ENCODE measurements around the gene PTPRF. TPM values are rescaled to one million over a fixed set of nuclear protein-coding genes. Genes with fewer than 3 reads are reported as not detected.

Gene PTPRF
- total RNA-seq, 1 experiment from 2014 or later = 110 TPM

GRCh38 chr1:43512133-43512532 is 18.6 kb upstream of the PTPRF start:
- Histone ChIP-seq H3K9me3 (ENCODE audit: low read depth, low read length, poor library complexity, severe bottlenecking) (no peaks in the 10 kb centered on the region), H3K27me3 (replicated peaks; ENCODE audit: insufficient read depth, low read depth, low read length, poor library complexity) (no peaks in the 10 kb centered on the region), H3K4me3 (ENCODE audit: low read depth, low read length, poor library complexity, severe bottlenecking) (no peak overlapping the region), H3K4me1 (ENCODE audit: insufficient read depth, low read length, poor library complexity, severe bottlenecking) (no peaks in the 10 kb centered on the region), H3K27ac (ENCODE audit: low read depth, low read length, poor library complexity, severe bottlenecking) (no peak overlapping the region), H3K36me3 (ENCODE audit: insufficient read depth, low read length, poor library complexity, severe bottlenecking) (no peaks in the 10 kb centered on the region)
- DNase-seq (ENCODE audit: low spot score) = no peak
- no TSS peak for BruUV-seq (replicated peaks)
- ChIA-PET POLR2A (ENCODE audit: low non-redundant PET) (no interaction called here), CTCF (no interaction called here)
- intact Hi-C loops (cut with micrococcal nuclease; ENCODE audit: unreplicated experiment) = no loop called here
- no peak for TF ChIP-seq EZH2 (IDR thresholded peaks at IDR 0.05; ENCODE audit: borderline replicate concordance, low read depth, low read length, poor library complexity, severe bottlenecking)
- no peak for TF ChIP-seq CTCF (conservative IDR thresholded peaks at IDR 0.05; ENCODE audit: low read depth, low read length)

- TF ChIP-seq CTCF (conservative IDR thresholded peaks at IDR 0.05; ENCODE audit: low read depth, low read length) (no peak), EZH2 (IDR thresholded peaks at IDR 0.05; ENCODE audit: borderline replicate concordance, low read depth, low read length, poor library complexity, severe bottlenecking) (no peak)
- intact Hi-C loops (cut with micrococcal nuclease; ENCODE audit: unreplicated experiment) = no loop called here
- H3K36me3 ChIP-seq (ENCODE audit: insufficient read depth, low read length, poor library complexity, severe bottlenecking) = no peaks in the 10 kb centered on the region
- POLR2A ChIA-PET (ENCODE audit: low non-redundant PET) = no interaction called here
- BruUV-seq (replicated peaks) = no TSS peak
- H3K9me3 ChIP-seq (ENCODE audit: low read depth, low read length, poor library complexity, severe bottlenecking) = no peaks in the 10 kb centered on the region
- CTCF ChIA-PET = no interaction called here
- H3K27ac ChIP-seq (ENCODE audit: low read depth, low read length, poor library complexity, severe bottlenecking) = no peak overlapping the region
- DNase-seq (ENCODE audit: low spot score) = no peak
- H3K27me3 ChIP-seq (replicated peaks; ENCODE audit: insufficient read depth, low read depth, low read length, poor library complexity) = no peaks in the 10 kb centered on the region
- no peaks in the 10 kb centered on the region for H3K4me1 ChIP-seq (ENCODE audit: insufficient read depth, low read length, poor library complexity, severe bottlenecking)
- H3K4me3 ChIP-seq (ENCODE audit: low read depth, low read length, poor library complexity, severe bottlenecking) = no peak overlapping the region
Measured at GRCh38 chr1:43512681-43513080, 18.0 kb upstream of the PTPRF start.

GRCh38 chr1:43513471-43514173 is 17.1 kb upstream of the PTPRF start:
- Histone ChIP-seq H3K4me1 (ENCODE audit: insufficient read depth, low read length, poor library complexity, severe bottlenecking) (no peaks in the 10 kb centered on the region), H3K27me3 (replicated peaks; ENCODE audit: insufficient read depth, low read depth, low read length, poor library complexity) (no peaks in the 10 kb centered on the region), H3K9me3 (ENCODE audit: low read depth, low read length, poor library complexity, severe bottlenecking) (no peaks in the 10 kb centered on the region), H3K27ac (ENCODE audit: low read depth, low read length, poor library complexity, severe bottlenecking) (no peak overlapping the region), H3K4me3 (ENCODE audit: low read depth, low read length, poor library complexity, severe bottlenecking) (no peak overlapping the region), H3K36me3 (ENCODE audit: insufficient read depth, low read length, poor library complexity, severe bottlenecking) (no peaks in the 10 kb centered on the region)
- TF ChIP-seq CTCF (conservative IDR thresholded peaks at IDR 0.05; ENCODE audit: low read depth, low read length) (no peak), EZH2 (IDR thresholded peaks at IDR 0.05; ENCODE audit: borderline replicate concordance, low read depth, low read length, poor library complexity, severe bottlenecking) (no peak)
- BruUV-seq (replicated peaks) = no TSS peak
- POLR2A ChIA-PET (ENCODE audit: low non-redundant PET) = interaction anchor here (0.6 kb wide), 1 partner anchor 157 kb away, joined by 15 read pairs; no protein-coding TSS in a partner anchor
- intact Hi-C loops (cut with micrococcal nuclease; ENCODE audit: unreplicated experiment) = no loop called here
- CTCF ChIA-PET = no interaction called here
- DNase-seq (ENCODE audit: low spot score) = no peak
